Stimulated activated naive CD8-positive, alpha-beta T cell treated with anti-CD3 and anti-CD28 coated beads, Interleukin-15, Interleukin-2, amounts not matched to agents 100 U/mL and 50 U/mL, for 24 hours (primary cell): ENCODE data around the gene GRIK1.

Experiments used
- ATAC-seq: fragments of 150-1000 bp; cut with Tn5 transposase; one replicate; pipeline ENCODE4 v1.10.0; 2021
- DNase-seq: peaks from one replicate; pipeline ENCODE4 v3.0.0; 2021

GRIK1 gene

GRCh38 chr21:29642551-29643245 is 297.1 kb downstream of the GRIK1 start:
- ATAC-seq (no peak), DNase-seq (no peak)

DNA sequence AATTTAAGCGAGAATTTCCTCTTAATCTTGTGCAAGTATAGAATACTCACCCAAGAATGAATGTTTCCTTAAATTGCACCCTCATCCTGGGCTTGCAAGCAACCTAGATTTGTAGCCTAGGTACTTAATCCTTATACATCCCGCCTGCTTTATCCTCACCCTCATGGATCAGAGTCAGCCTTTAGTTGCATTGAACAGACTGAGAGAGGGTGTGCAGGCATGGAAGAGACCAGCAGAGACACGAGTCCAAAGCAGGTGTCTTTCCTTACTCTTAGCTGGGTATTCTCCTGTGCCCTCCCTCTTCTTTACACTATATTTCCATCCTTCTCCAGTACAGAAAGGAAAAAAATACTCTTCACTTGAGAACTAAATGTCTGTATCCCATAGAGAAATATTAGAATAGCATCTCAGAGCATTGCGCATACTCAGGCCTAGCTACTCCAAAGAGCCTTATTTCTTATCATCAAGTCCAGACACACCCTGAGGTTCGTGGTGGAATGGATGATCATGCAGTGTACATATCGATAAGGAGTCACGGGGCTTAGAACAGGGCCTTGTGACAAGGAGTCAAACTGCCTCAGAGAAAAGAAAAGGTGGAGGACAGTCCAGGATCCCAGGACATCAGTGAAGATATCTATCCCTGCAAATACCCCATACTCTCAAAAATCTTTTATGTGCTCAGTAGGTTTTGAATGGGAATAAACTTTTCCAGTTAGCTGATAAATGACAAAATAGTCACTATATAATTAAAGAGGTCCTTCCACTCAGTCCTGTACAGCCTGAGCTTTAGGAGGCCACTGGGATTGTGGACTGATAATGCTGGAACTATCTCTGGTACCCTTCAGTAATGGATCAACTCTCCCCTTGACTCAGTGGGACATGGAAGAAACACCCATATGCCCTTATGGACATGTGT is 297.9 kb downstream of the GRIK1 start:
- no peak for DNase-seq
- ATAC-seq = no peak

DNA sequence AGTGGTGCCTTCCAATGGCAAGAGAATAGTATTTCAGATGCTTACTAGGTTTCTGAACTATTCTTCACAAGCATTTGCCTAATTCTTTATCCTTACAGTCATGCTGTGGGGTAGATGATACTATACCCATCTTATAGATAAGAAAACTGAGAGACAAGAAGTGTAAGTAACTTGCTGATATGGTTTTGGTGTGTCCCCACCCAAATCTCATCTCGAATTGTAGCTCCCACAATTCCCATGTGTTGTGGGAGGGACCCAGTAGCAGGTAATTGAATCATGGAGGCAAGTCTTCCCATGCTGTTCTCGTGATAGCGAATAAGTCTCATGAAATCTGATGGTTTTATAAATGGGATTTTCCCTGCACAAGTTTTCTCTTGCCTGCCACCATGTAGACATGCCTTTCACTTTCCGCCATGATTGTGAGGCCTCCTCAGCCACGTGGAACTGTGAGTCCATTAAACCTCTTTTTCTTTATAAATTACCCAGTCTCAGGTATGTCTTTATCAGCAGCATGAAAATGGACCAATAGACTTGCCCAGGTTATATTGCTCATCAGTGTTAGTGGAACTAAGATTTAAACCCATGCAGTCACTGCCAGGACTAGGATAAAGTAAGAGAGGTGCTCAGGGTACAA is 298.7 kb downstream of the GRIK1 start:
- ATAC-seq (no peak), DNase-seq (no peak)

GRCh38 chr21:29640080-29640508 is 299.7 kb downstream of the GRIK1 start:
- ATAC-seq (peak; percentile 19), DNase-seq (no peak)

- no peak for DNase-seq
- ATAC-seq = no peak
These were observed 300.3 kb downstream of the GRIK1 start for GRCh38 chr21:29639366-29640079.

- DNase-seq (no peak), ATAC-seq (no peak)
These were observed 301.0 kb downstream of the GRIK1 start for GRCh38 chr21:29638761-29639327.

- ATAC-seq (no peak), DNase-seq (no peak)
These were observed 301.7 kb downstream of the GRIK1 start for GRCh38 chr21:29638138-29638537.

GRCh38 chr21:29637553-29637952 is 302.2 kb downstream of the GRIK1 start:
- ATAC-seq (no peak), DNase-seq (no peak)

- no peak for DNase-seq
These were observed 302.7 kb downstream of the GRIK1 start for GRCh38 chr21:29637134-29637533.

GRCh38 chr21:29634418-29634817 is 305.4 kb downstream of the GRIK1 start:
- ATAC-seq (no peak), DNase-seq (no peak)

More at GRCh38 chr21:29637134-29637533, 302.7 kb downstream of the GRIK1 start:
- no peak for ATAC-seq

DNA sequence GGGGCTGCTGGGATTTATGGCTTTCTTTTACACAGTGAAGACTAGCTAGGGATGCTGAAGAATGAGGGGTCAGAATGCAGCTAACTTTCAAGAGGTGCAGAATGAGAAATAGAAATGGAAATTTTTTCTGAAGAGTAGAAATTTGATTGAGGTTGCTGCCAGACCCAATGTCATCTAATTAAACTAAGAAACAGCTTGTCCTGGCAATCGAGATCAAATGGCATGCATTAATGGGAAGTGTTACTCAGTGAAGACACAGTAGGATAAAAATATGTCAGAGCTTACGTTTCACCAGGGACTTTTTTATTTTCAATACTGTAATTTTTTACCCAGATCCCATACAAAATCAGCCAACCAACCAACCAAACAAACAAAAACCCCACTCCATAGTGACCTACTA is 306.0 kb downstream of the GRIK1 start:
- DNase-seq (no peak), ATAC-seq (no peak)

DNA sequence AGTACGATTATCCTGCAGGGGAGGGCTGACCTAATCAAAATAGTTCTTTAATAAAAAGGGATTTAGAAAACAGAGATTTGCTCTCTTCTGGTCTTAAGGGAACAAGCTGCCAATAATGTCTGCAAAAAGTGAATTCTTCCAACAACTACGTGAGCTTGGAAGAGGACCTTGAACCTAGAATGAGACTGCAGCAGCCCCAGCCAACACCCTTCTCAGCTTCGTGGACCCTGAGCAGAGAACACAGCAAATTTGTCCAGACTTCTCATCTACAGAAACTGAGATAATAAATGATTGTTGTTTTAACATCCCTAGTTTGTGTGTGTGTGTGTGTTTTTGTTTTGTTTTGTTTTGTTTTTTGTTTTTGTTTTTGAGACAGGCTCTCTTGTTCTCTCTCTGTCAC is 309.4 kb downstream of the GRIK1 start:
- ATAC-seq (no peak), DNase-seq (no peak)

DNA sequence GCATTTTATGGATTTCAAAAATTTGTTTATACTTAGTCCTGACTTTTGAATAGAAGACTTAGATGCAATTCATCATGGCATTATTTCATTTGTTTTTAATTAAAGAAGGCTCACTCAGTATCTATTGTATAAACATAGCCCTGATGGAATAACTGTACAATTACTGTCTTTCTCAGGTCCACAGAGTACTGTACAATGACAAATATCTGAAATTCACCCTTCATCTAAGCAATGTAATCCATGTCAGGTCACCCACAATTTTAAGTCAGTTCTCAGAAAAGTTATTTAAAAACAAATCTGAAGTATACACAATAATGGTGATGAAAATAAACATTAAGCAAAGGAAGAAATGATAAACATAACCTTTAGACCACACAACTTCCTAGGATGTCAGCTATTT is 311.9 kb downstream of the GRIK1 start:
- ATAC-seq = no peak
- DNase-seq = no peak

GRCh38 chr21:29626801-29627470 is 312.9 kb downstream of the GRIK1 start:
- ATAC-seq (no peak), DNase-seq (no peak)

GRCh38 chr21:29625990-29626389 is 313.8 kb downstream of the GRIK1 start:
- ATAC-seq (no peak), DNase-seq (no peak)

GRCh38 chr21:29624776-29625175 is 315.0 kb downstream of the GRIK1 start:
- DNase-seq (no peak), ATAC-seq (no peak)

GRCh38 chr21:29621525-29621924 is 318.3 kb downstream of the GRIK1 start:
- ATAC-seq (no peak), DNase-seq (no peak)

GRCh38 chr21:29616209-29616751 is 323.5 kb downstream of the GRIK1 start:
- no peak for ATAC-seq

GRCh38 chr21:29613877-29614276 is 325.9 kb downstream of the GRIK1 start:
- ATAC-seq = no peak
- DNase-seq = no peak

More at GRCh38 chr21:29616209-29616751, 323.5 kb downstream of the GRIK1 start:
- no peak for DNase-seq

GRCh38 chr21:29613021-29613420 is 326.8 kb downstream of the GRIK1 start:
- no peak for ATAC-seq
- no peak for DNase-seq

GRCh38 chr21:29610779-29611360 is 328.9 kb downstream of the GRIK1 start:
- DNase-seq (no peak), ATAC-seq (no peak)
